OCI-M2 (cell line): Measurements from ENCODE around the gene EIF4E2.
"Not testable (repeated sequence)": the region's sequence is repeated elsewhere in the genome, so short reads cannot be mapped to it uniquely, and the experiment has no call there.

Experiments
- DNase-seq: peaks from one replicate; lab custom pipeline; 2025; ENCODE audit not compliant: unreplicated experiment; lab: John Stamatoyannopoulos, UW

Gene EIF4E2

DNA sequence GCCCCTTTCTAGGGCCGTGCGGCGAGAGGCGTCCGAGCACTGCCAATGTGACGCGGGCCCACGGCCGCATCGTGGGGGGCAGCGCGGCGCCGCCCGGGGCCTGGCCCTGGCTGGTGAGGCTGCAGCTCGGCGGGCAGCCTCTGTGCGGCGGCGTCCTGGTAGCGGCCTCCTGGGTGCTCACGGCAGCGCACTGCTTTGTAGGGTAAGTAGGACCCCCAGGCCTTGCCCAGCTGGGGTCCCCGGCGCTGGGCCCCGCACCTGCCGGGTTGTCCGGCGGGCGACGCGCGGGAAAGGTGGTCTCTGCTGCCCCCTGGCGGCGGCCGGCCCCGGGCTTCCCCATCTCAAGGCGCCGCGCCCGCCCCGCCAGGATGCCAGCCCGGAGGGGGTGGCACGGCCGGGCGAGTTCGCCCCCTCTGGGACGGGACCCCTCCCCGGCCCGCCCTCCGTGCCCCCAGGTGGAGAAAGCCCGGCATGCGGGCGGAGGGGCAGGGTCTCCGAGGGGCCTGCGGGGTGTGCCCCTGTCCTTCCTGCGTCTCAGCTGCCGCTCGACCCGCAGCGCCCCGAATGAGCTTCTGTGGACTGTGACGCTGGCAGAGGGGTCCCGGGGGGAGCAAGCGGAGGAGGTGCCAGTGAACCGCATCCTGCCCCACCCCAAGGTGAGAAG is 28.4 kb upstream of the EIF4E2 start:
- DNase-seq: no peak

DNA sequence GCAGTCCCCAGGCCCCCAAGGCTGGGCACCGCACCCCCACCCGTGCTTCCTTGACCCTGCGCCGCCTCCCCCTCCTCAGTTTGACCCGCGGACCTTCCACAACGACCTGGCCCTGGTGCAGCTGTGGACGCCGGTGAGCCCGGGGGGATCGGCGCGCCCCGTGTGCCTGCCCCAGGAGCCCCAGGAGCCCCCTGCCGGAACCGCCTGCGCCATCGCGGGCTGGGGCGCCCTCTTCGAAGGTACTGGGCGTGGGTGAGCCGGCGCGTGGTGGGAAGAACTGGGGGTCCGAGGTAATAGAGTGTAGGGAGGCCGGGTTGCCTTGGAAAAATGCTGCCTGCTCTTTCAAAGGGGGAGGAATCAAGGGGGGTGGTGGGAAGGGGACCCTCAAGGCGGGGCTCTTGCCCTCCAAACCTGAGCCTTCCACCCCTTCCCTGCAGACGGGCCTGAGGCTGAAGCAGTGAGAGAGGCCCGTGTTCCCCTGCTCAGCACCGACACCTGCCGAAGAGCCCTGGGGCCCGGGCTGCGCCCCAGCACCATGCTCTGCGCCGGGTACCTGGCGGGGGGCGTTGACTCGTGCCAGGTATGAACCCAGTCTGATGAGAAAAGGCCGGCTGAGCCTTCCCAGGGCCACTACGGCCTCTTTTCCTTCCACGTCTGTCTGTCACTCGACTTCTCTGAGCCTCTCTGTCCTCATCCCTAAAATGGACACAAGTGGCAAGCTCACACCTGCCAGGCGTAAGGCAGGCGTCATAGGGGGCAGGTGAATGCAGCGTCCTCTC is 27.7 kb upstream of the EIF4E2 start:
- no peak for DNase-seq

DNA sequence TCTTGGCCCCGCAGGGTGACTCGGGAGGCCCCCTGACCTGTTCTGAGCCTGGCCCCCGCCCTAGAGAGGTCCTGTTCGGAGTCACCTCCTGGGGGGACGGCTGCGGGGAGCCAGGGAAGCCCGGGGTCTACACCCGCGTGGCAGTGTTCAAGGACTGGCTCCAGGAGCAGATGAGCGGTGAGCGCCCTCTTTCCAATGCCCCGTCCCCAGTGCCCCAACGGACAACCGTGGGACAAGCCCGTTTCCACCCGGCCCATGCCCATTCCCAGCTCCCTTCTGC is 27.1 kb upstream of the EIF4E2 start:
- no peak for DNase-seq

DNA sequence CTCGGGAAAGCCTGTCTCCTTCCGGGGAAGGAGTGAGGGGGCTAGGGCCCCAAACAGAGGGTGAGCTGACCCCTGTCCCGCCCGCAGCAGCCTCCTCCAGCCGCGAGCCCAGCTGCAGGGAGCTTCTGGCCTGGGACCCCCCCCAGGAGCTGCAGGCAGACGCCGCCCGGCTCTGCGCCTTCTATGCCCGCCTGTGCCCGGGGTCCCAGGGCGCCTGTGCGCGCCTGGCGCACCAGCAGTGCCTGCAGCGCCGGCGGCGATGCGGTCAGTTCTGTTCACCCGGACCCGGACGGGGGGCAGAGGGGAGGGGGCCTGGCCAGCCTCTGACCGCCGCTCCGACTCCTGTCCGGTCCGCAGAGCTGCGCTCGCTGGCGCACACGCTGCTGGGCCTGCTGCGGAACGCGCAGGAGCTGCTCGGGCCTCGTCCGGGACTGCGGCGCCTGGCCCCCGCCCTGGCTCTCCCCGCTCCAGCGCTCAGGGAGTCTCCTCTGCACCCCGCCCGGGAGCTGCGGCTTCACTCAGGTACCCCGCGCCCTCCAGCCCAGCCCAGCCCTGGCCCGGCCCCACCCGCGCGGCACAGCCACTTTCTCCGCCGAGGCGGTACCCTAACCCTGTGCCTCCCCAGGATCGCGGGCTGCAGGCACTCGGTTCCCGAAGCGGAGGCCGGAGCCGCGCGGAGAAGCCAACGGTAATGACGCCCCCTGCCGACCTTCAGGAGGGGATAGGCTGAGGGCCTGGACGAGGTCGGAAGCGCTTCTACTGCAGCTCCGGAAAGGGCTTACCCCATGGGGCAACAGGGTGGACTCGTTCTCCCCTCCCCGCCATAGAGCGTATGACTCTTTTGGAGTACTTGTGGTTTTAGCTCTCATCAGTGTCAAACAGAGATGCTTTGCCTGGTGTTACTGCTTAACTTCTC is 26.5 kb upstream of the EIF4E2 start:
- no peak for DNase-seq

DNA sequence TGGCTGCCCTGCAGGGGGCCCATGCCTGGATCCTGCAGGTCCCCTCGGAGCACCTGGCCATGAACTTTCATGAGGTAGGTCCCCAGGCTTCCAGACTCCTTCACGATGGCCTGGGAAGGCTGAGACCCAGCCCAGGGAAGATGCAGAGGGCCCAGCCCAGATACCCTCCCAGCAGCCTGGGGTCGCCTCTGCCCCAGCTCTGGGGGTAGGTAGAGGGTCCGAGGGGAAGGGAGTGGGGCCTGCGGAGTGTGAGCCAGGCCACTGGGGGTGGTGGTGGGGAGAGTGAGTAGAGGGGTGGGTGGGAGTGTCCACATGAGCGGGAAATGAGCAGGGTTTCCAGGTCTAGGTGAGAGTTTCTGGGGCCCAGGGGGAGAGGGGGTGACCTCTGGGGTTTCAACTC is 25.7 kb upstream of the EIF4E2 start:
- no peak for DNase-seq

DNA sequence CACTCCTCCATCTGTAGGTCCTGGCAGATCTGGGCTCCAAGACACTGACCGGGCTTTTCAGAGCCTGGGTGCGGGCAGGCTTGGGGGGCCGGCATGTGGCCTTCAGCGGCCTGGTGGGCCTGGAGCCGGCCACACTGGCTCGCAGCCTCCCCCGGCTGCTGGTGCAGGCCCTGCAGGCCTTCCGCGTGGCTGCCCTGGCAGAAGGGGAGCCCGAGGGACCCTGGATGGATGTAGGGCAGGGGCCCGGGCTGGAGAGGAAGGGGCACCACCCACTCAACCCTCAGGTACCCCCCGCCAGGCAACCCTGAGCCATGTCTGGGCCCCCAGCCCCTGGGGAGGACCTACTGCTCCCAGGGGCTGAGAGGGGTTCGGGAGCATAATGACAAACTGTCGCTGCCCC is 25.3 kb upstream of the EIF4E2 start:
- DNase-seq: no peak

DNA sequence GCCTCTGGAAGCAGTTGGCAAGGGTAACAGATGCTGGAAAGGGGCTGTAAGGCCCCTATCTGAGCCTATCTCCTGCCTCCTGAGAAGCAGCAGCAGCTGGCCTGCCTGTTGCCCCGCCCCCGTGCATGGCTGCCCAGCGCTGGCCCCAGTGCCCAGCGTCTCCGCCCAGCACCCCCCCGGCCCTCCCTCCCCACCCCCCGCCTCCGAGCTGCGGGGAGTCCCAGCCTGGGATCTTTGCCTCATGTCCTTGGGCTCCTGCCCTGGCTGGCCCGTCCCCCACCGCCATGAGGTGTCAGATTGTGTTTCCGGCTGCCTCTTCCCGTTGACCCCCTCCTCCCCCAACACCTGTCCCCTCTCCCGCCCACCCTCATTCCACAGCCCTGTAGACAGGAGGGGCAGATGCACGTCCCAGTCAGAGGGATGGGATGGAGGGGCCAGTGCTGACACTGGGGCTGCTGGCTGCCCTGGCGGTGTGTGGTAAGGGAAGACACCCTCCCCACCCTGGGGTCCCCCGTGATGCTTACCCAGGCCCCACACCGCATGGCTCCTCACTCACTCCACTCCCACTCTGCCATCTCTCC is 24.6 kb upstream of the EIF4E2 start, which contains the start of gene CHRND:
TSS of gene CHRND (plus strand) at position 370 of the 581 bp plus-strand sequence. CDS start at position 426, 56 bp downstream.
- DNase-seq: no peak

DNA sequence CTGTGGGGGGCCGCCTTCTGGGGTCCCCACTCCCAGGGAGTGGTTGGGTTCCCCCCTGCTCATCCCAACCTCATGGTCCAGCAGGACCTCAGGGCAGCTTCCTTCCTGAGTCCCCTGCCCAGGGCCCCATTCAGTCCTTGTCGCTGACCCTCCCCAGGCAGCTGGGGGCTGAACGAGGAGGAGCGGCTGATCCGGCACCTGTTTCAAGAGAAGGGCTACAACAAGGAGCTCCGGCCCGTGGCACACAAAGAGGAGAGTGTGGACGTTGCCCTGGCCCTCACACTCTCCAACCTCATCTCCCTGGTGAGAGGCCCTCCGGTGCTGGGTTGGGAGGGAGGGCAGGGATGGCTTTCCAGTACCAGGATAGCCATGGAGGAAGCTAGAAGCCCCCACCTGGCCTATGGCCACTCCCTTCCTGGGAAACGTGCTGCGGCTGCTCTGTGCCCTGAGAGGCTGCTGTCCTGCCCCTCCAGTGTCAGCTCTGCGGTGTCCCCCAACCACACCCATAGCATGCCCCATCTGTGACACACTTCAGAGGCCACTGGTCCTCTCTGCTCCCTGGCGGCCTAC is 24.0 kb upstream of the EIF4E2 start:
- no peak for DNase-seq

DNA sequence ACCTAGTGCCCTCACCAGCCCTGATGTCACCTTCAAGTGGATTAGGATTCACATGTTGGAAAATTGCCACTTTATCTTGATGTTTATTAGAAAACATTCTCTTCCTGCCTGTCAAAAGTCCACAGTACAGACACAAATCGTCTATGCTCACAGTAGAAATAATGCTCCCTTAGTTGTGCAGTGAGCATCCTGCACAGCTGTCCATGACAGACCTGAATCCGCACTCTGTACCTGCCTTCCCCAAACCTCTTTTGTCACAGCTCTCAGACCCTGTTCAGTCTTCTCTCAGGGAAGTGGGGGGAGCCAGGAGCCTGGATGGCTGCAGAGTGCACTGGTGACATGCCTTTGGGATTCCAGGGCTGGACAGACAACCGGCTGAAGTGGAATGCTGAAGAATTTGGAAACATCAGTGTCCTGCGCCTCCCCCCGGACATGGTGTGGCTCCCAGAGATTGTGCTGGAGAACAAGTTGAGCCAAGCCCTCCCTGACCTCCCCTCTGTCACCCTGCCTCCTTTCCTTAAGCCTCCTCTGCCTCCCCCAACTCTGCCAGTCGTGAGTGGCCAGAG is 22.5 kb upstream of the EIF4E2 start:
- DNase-seq: no peak

DNA sequence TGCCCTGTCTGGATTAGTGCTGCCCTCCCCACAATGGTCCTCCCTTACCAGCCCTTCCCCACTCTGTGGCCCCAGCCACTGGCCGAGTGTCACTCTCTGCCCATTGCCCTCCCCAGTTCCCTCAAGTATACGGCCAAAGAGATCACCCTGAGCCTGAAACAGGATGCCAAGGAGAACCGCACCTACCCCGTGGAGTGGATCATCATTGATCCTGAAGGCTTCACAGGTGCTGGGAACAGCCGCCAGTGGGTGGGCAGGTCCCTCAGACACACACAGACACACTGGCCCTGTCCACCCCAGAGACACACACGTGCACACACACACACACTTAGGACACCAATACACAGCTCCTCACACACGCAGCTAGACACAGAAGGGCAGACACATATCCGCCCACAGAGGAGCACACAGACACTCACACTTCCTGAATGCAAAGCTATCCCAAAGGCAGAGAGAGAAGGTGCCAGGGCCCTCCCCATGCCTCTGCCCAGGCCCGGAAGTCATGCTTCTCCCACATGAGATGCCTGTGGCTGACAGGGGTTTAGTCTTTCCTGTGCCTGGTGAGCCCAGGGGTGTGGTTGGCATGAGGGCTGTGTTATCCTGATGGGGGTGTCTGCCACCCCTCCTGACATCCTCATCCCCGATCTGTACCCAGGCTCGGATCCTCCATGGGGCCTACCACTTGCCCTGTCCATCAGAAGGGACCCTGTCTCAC is 21.6 kb upstream of the EIF4E2 start:
- no peak for DNase-seq

DNA sequence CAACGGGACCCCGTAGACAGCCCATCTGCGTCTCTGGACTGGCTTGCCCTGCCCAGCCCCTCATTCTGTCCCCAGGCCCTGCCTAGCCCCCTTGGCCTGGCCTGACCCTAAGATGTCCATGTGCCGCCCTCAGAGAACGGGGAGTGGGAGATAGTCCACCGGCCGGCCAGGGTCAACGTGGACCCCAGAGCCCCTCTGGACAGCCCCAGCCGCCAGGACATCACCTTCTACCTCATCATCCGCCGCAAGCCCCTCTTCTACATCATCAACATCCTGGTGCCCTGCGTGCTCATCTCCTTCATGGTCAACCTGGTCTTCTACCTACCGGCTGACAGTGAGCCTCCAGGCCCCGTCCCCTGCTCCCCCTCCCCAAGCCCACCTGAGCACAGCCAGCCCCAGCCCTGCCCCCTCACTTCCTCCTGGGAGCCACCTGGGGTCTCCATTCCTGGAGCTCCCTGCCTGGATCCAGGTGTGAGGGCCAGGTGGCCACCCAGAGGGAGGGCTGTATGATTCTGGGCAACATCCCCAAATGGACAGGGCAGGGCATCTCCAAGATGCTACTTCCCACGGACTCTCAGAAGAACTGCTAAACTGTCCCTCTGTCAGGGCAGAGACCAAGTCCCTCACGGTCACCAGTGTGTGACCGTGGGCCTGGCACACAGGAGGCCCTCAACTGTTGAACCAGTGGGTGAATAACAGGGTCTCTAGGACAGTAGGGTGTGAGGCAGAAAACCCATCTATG is 20.5 kb upstream of the EIF4E2 start:
- DNase-seq: no peak

DNA sequence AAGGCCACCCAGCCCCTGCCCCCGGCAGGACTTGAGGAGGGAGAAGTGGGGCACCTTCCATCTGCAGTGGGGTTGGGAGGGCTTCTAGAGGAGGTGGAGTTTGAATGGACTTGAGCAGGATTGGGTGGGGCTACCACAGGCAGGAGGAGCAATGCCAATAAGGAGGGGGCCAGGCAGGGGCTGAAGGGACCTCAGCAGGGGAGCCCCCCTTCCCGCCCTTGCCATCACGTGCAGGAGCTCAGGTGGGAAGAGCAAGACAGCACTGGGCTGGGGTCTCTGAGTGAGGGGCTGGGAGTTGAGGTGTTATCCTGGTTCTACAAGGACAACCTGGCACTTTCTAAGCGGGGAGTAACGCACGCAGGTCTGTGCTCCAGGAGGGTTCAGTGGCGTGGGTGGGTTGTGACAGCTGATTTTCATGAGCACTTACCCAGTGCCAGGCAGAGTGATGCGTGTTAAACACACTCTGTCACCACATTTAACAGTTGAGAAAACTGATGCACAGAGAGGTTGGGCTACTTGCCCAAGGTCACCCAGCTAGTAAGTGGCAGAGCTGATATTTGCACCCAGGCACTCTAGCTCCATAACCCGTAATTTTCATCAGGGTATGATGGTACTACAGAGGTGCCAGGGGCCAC is 19.7 kb upstream of the EIF4E2 start:
- DNase-seq: no peak

DNA sequence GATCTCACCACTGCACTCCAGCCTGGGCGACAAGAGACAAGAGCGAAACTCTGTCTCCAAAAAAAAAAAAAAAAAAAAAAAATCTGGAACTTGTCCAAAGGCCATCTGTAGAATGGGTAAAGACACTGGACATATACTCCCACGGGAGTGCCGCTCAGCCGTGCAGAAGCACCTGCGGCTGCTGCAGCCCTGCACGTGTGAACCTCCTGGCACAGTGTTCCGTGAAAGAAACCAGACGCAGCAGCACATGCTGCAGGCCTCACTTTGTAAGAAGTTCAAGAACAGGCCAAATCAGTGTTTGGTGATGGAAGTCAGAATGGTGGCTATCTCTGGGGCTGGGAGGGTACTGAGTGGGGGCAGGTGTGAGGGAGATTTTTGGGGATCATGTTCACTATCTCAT is 18.1 kb upstream of the EIF4E2 start:
- DNase-seq: no peak

DNA sequence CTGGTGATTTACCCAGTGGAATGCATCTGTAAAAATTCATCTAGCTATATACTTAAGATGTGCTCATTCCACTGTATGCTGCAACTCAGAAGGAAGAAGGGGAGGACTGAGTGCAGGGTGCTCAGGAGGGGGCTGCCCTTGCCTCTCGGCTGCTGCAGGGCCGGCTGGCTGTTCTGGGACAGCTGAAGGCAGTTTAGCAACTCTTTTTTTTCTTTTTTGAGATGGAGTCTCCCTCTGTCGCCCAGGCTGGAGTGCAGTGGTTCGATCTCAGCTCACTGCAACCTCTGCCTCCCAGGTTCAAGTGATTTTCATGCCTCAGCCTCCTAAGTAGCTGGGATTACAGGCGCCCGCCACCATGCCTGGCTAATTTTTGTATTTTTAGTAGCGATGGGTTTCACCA is 17.7 kb upstream of the EIF4E2 start:
- DNase-seq: not testable (repeated sequence)

DNA sequence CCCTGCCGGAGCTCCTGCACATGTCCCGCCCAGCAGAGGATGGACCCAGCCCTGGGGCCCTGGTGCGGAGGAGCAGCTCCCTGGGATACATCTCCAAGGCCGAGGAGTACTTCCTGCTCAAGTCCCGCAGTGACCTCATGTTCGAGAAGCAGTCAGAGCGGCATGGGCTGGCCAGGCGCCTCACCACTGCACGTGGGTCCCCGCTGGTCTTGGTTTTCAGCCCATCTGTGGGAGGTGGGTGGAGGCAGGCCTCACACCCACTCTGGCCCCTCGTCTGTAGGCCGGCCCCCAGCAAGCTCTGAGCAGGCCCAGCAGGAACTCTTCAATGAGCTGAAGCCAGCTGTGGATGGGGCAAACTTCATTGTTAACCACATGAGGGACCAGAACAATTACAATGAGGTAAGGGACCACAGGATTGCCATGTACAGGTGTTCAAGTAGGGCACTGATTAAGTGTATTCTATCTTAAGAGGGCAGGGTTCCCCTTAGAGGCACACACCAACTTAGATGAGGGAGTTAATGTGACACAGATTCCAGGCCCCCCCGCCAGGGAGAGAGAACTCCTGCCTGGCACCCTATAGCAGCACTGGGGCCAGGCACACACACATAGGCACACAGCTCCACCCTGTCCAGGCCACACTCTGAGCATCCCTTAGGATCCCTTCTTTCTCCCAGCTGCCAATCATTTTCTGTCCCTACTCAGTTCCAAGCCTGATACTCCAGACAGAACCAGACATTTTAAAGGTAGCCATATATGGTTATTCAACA is 16.4 kb upstream of the EIF4E2 start:
- no peak for DNase-seq

DNA sequence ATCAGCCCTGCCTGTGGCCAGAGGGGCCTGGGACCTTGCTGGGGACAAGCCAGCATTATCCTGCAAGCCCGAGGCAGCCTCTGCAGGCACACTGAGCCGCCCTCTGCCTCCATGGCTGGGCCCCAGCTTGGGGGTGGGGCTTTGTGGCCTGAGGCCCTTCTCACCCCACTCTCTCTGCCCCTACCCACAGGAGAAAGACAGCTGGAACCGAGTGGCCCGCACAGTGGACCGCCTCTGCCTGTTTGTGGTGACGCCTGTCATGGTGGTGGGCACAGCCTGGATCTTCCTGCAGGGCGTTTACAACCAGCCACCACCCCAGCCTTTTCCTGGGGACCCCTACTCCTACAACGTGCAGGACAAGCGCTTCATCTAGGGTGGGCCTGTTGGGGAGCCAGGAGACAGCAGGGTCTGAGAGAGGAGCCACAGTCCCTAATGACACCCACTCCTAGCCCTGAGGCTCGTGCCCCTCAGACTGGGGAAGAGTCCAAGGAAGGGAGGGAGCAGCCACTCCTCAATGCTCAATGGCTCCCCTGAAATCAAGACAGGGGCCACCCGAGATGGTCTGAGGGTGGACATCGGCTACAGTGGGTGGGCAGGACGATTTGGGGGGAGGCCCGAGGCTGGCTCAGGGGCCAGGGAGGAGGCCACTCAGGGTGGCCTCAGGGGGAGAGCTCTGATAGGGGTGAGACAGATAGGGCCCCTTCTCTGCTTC is 15.4 kb upstream of the EIF4E2 start:
- no peak for DNase-seq

DNA sequence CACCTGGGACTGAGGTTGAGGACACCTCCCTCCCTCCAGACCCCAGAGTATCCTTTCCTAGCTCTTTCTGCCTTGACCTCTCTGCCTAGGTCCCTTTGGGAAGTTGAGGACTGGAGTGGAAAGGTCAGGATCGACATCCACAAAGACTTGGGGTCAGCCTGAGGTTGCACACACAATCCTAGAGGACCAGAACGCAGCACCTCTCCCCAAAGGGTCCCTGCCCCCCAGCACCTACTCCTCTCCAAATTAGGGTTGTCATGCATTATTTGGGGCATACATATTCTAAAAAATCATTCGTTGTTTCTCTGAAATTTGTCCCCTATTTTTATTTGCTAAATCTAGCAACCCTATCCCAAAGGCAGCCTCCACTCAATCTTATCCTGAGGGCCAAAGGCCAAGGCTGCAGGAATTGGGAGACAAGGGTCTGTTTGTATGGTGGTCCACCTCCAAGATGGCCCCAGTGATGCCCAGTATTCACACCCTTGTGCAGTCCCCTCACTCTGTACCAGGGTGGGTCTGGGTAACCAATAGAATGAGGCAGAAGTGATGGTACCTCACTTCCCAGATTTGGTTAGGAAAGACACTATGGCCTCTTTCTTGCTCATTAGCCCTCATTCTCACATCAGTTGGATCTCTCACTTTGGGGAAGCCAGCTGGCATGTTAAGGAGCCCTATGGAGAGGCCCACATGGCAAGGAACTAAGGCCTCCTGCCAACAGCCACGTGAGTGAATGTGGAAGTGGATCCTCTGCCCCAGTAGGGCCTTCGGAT is 14.5 kb upstream of the EIF4E2 start:
- no peak for DNase-seq
